GM21825 (cell line): Measurements from ENCODE around the gene TEAD1.

ENCODE experiments used
- ATAC-seq: cut with Tn5 transposase; IDR thresholded peaks from one replicate; pipeline ENCODE4 v1.9.1; 2021; ENCODE audit warnings: mild to moderate bottlenecking, moderate library complexity; ENCODE audit not compliant: unreplicated experiment

Gene TEAD1

DNA sequence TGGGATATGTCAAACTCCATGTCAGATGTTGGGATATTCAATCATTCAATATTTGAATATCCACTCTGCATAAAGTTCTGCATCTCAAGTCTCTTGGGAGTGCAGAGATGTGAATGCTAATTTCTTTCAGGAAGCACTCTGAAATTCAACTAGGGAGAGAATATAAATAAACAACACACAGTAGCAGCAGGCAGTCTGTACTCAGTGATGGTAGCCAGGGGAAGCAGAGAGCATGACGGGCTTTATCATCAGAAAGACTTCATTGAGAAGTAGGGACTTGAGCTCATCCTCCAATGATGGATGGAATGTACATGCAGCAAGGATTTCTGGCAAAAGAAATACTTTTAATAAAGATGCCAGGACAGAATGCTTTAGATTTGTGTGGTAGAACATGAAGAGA lies 9.8 kb upstream of the TEAD1 start:
- ATAC-seq: no peak

DNA sequence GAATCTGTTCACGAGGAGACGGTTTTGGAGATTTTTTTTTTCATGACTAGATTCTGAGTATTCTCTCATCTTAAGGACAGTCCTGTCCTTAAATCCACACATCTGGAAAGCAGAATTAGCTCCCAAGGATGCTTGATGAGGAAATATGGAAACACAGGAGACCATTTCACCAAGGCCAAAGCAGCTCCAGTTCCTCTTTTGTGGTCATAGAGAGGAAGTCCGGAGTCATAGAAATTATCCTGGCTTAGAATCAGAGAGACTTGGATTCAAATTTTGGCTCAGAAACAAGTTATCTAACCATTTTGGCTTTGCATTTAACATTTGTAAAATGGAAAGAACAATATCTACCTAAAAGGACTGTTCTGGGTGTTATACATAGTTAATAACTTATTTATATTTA lies 7.3 kb upstream of the TEAD1 start:
- no peak for ATAC-seq

DNA sequence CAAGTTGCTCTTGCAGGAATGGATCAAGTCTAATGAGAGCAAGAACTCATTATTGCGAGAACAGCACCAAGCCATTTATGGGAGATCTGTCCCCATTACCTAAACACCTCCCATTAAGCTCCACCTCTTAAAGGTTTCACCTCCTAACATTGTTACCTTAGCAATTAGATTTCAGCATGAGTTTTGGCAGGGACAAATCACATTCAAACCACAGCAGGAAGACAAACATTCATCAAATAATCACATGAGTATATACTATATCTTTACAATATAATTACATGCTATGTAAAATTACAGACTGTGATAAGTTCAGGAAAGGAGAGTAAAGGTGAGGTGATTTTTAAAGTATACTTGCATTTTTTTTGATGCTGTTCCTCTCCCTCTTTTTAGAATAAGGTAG lies 6.6 kb upstream of the TEAD1 start:
- ATAC-seq: no peak

DNA sequence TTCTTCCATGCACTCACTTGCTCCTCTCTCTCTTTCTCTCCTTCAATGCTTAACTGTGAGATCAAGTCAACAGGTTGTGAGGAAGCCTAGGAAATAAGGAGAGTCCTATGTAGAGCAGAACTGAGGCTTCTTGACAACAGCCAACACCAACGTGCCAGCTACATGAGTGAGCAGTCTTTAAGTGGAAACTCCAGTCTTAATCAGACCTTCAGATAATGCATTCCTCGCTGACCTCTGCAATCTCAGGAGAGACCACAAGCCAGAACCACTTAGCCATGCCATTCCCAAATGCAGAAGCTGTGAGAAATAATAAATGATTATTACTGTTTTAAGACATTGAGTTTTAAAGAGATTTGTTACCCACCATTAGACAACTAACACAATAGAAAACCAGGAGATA lies 6.1 kb upstream of the TEAD1 start:
- ATAC-seq: no peak

DNA sequence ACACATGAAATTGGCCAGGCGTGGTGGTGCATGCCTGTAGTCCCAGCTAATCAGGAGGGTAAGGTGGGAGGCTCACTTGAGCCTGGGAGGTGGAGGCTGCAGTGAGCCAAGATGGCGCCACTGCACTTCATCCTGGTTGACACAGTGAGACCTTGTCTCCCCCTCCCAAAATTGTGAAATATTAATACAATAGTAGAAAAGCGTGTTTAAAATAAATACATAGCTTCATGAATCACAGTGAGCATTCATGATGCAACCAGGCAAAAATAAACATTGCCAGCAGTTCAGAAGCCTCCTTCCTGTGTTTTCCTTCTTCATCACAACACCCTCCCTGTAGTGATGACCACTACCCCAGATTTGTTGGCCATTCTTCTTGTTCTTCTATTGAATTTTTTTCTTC lies 4.3 kb upstream of the TEAD1 start:
- ATAC-seq: no peak

DNA sequence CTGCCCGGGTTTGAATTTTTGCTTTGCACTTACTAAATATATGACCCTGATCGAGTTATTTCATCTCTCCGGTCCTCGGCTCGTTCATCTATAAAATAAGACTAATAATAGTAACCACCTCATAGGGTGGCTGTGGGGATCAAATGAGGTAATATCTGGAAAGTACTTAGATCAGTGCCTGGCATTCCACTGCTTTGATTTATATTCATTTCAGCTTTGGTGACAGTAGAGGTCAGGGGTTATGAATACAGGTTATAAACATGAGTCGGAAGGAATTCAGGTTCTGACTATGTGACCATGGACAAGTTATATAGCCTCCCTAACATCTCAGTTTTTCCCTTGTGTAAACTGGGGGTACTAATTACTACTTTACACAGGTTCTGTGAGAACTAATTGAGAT lies 2.9 kb upstream of the TEAD1 start:
- no peak for ATAC-seq

DNA sequence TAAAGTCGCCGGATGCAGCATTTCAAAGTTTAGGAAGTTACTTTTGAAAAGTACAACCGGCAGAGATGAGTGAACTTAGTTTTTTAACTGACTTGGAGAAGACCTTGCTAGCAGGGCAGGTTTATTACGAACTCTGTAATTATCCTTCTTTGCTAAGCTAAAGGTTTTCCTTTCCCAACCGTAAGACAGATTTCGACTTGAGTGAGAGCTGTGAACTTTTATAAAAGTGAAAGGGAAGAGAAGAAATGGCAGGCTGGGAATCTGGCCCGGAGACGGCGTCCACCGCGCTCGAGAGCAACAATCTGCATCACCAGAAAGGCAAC lies 659 bp upstream of the TEAD1 start:
- ATAC-seq: no peak

DNA sequence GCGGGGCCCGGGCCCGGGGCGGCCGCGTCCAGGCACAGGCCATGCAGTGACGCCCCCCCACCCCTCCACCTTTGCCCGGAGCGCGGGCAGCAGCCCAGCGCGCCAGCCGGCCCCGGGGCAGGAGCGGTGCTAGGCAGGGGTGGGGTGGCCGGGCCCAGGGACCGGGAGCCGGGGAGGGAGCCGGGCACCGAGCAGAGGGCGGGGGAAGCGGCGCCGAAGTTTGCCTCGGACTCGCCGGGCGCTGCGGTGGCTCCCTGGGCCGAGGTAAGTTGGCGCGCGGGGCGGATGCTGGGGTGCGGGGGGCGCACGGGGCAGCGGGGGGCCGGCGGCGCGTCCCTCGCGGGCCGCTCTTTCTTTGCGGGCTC lies 332 bp downstream of the TEAD1 start:
- ATAC-seq: peak; percentile 42

DNA sequence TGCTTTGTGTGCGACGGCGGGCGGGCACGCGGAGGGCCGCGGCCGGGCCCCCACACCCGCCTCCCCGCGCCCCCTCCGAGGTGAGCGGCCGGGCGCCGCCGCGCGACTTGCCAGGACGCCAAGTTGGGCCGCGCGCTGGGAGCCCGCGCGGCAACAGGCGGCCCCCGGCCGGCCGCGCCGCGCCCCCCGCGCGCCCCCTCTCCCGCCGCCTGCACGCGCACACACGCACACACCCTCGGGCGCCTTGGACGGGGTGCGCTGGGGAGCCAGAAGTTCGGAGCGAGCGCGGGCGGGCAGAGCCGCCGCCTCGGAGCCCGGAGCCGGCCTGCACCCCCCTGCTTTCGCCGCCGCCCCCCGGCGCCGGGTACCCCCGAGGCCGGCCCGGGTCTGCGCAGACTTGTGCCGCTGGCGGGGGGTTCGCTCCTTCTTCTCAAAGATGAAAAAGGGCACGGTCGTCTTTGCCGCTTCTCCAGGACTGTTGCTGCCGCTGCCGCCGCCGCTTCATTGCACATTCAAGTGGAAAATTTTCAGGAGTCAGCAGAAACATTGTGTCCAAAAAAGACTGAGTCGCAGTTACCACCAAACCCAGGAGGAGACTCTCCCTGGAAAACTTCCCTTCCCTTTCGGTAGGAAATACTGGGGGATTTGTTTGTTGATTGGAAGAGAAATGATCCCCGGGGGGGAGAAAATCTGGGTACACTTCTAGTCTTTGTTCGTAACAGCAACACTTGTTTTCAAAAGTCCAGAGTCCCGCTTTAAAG lies 895 bp downstream of the TEAD1 start:
- ATAC-seq: no peak

DNA sequence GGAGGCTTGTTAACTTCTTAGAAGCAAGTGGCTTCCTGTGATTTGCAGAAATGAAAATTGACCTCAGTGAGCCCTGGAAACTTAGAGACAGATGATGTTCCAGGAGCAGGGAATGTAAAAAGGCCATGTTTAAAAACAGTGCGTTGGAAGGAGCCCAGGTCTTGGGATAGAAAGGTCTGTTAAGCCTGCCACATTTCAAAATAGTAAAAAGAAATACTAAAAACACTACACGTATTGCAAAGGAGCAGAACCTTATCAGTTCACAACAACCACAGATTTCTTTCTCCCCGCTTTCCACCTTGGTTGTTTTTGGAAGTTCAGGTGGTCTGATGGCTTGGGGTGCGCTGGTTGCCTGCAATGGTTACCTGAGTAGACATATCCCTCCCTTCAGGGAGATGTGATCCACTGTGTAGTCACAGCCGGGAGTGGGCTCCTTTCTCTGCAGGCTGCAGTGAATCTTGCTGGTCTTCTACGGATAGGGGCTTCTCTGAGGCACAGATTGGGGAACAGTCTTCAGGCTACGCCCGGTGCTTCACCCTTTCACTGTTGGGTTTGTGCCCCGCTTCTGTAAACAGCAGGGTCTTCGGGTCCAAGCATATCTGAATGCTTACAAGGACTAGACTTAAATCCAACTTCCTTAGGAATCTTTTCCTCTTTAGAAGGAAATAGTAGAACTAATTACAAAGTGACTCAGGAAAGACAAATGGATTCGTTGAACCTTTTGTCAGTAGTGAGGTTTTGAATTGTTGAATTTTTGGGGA lies 1.9 kb downstream of the TEAD1 start:
- ATAC-seq: no peak

DNA sequence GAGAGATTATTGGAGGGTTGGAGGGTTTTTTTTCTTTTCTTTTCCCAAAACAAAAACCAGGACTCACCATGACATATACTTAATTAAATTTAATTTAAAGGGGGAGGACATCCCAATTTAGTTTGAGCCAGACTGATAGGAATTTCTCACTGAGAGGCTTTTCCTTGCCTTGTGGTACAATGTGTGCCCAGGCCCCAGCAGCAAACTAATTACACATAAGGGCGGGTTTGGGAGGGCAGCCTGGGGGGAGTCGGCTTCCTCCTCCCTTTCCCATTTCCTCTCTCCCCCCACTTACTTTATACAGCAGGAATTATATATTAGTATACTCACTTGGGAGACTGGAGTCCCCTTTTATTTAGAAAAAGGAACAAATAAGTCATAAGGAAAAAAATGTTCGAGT lies 2.9 kb downstream of the TEAD1 start:
- ATAC-seq: no peak

DNA sequence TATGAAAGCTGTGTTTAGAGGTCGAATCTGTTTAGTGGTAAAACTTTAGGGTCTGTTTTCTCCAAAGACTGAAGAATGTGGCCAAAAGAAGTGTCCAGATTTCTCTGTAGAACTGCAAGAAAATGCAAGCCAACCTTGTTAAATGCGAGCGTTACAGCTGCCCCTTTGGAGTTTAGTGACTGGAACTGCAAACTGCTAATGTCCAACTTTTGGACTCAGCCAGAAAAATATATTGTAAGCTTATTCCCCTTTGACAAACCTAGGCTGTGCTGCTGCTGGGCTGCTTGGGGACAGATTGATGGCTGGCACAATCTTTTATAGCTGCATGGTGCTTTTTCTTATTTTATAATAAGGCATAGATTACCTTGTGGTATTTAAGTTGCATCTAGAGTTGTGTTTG lies 3.9 kb downstream of the TEAD1 start:
- ATAC-seq: no peak

DNA sequence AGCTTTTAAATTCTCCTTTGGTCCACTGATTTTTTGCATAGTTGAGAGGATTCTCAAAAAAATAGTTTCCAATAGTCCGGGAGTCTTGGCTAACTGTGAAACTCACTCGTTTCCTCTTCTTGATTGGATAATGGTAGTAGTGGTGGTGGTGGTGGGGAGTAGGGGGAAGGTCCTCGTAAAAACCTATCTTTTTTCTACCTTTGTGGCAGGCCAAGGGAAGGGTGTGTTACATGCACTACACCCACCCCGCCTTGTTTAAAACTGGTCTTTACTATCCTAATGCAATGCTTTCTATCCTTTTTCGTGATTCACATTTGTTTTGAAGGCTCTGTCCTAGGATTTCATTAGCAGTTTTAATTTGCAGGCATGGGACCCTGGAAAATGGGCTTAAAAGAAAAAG lies 4.8 kb downstream of the TEAD1 start:
- ATAC-seq: no peak

DNA sequence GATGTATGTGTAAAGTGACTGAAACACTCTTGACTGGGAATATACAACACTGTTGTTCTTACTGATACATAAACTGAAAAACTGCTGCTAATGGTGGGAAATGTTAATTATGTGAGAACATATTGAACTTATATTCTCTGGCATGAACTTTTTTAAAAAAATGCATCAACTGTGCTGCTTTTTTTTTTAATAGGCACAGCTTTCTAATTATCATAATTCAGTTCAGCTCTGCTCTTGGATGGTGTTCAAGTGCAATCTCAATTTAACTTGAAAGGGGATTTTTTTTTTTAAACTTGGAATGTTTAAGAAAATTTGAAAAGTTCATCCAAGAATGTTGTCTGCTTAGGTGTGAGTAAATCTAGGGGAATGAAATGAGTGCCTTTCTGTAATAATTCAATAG lies 5.2 kb downstream of the TEAD1 start:
- no peak for ATAC-seq

DNA sequence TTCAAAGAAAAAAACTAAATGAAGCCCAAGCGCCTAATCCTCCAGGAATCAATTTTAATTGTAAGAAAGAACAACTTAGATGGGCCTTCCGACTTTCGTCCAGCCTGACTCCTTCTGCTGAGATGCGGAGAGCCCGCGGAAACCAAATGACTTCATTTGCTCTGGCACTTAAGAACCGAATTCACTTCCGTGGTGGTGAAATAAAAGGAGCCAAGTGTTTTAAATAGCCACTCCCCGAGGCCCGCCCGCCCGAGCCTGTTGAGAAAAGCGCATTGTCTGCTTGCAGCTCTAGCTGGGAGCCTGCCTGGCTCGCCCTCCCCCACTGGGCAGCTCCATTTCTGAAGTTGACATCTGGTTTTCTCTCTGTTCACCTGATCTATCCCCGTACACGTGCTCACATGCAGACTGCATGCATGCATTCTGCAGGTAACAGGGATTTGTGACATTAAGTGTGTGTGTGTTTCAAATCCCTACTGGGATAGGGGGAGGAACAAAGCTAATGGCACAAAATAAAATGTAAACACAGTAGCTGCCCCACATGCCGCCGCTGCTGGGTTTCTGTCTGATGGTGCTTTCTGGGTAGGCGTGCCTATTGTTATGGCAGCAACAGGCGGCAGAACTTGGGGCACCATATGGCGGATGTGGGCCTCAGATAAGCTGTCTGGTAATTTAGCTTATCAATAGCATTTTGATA lies 6.2 kb downstream of the TEAD1 start:
- ATAC-seq: no peak

DNA sequence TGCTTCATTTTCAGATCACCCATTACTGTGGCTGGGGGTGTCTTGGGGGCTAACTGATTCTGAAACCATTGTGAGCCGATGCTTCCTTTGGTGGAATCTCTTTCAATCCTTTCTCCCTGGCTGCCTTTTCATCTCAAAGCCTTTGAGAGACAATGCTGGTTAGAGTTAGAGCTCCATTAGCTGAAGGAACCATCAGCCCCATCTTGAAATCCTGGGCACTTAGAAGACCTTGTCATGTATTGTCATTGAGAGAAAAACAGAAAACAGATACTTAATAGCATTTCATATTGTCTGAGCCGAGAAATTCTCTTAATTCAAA lies 6.7 kb downstream of the TEAD1 start:
- ATAC-seq: no peak

DNA sequence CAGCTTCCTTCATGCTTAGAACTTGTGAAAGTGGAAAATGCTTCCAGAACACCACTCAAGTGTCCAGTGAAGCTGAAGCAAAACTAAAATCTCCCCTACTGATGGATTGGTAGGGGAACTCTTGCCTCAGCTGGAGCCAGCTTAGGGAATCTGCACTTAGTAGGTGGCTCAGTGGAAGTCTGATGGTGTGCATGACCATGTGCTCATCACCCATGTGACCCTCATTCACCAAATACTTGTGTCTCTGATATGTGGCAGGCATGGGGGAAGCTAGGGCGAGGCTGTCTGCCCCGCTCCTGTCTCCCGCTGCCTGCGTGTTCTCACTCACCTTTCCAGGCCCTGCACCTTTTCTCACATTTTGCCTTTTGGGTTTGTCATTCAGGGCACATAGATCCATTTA lies 7.2 kb downstream of the TEAD1 start:
- ATAC-seq: no peak

DNA sequence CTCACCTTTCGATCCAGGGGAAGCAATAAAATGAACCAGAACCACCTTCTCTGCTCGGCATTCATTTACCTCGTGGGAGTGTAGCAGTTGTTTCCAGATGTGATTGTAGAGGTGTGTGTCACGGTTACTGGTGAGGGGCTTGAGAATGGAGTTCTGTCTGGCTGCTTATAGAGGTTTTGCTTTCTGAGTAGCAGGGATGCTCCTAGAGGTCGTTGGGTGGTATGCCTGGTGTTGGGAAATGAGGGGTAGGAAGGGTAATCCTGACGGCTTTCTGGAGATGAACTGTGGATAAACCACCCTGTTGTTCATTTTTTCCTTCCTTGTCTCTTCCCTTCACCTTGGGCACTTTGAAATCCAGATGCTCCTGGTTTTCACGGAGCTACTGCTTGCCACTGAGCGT lies 8.1 kb downstream of the TEAD1 start:
- no peak for ATAC-seq

DNA sequence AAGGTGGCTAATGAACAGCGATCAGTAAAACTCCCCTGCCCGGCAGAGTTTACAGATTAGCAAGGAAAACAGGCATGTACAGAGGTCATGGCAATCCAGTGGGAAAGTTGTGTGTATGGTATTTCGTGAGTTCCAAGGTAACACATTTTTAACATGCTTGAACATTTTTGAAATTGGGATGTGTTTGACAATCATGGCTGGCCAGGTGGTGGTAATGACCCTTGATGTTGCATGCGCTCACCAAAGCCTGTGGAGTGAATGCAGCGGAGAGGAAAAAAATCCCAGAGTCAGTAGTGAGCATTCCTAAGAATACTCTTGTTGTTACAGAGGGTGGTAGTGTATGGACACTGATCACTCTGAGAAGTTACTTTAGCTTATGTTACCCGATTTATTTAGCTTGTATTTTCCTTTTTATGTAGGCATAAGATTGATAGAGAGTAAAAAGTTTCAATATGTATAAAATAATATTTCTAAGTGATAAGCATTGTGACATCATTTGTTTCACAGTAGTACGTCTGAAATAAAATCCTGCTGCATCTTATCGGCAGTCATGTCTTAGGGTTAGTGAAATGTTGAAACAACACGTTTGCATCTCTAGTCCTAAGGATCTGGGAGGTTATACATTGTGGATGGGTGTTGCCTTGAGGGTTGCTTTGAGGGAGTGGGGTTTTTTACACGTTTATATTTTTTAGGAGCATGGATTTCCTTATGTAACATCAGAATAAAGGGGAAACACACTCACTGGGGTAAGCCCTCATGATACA lies 8.7 kb downstream of the TEAD1 start:
- no peak for ATAC-seq

DNA sequence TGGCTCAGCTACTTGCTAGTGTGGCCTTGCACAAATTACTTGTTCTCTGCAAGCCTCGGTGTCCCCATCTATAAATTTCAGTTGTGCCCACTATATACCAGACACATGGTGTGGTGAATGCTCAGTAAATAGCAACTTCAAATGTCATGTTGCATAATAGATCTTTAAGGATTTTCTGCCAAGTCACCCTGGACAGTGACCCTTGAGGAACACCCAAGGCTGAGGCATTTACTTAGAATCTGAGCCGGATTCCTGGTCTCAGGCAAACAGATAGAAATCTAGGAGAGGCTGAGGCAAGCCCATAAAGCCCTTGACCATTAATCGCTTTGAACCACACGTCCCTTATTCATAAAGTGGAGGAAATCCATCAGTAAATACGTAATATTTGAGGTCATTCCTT lies 9.7 kb downstream of the TEAD1 start:
- no peak for ATAC-seq

DNA sequence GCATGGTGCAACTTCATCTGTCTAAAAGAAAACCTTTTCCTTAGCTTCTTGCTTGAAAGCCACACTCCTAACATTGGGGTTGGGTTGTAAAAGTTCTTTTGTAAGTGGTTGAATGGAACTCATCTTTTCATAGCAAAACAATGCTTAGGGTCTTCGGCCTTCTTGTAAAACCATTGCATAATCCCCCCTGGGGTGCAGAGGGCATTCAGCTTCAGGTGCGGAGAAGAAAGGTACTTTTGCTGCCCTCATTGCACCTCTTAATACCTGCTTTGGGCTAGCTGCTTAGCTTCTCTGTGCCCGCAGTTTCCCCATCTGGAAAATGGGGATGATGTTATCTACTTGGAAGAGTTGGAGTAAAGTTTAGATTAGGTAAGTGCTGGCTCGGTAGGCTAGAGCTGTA lies 10.1 kb downstream of the TEAD1 start:
- no peak for ATAC-seq

DNA sequence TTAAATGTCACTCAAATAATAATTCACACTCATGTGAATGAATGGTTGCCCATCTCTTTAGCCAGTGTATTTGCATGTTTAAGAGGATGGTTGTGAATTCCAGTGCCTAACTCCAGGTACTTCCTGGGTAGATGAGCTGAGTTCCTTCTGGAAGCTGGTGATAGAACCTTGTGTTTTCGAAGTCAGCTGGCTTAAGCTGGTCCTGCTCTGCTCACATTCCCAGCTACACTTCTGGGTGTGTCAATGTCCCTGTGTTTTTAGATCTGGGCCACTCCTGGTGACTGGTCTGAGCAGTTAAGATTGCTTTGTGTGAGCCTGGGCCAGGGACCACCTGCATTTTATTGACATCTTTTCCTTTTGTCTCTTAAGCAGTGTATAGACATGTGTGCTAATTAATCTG lies 10.6 kb downstream of the TEAD1 start:
- ATAC-seq: no peak
